GM21447 (cell line): Measurements from ENCODE around the gene SUSD1.
"Not testable (repeated sequence)": the region's sequence is repeated elsewhere in the genome, so short reads cannot be mapped to it uniquely, and the experiment has no call there.

Source experiments
- ATAC-seq: cut with Tn5 transposase; IDR thresholded peaks from one replicate; pipeline ENCODE4 v1.9.1; 2021; ENCODE audit not compliant: unreplicated experiment

The SUSD1 gene

DNA sequence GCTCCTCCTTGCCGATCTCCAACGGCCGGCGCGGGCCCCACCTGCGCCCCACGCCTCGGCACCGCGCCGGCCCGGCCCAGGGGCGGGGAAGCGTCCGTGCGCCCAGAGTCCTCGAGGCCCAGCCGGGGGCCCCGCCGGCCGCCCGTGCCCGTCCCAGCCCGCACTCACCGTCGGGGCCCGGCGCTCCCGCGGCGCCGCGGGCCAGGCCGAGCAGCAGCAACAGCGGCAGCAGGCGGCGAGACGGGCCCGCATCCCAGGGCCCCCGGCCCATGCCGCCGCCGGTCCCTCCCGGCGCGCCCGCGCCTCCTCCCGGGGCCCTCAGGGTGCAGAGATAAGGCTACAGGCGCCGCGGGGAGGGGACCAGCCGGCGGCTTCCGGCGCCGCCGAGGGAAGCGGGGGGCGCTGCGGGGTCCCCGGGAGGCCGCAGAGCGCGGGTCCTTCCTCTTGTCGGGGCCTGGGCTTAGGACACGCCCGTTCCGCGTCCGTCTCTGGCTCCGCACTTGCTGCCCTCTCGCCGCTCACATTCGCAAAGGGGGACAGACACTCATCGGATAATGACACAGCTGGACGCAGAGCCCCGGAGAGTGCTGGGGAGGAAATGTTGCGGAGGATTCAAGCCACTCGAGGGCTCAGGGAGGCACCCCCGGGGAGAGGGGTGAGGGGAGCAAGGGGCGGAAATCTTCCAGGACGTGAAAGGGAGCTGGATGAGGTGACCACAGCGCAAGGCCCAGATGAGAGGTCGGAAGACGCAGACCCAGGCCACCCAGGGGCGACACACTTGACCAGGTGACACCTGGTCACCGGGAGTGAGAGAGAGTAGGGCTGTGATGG is at the start of gene SUSD1:
Gene SUSD1 (minus strand): TSS at position 333 of the 831 bp plus-strand sequence. CDS start 62 bp downstream, at position 271.
- peak; percentile 40 for ATAC-seq

- ATAC-seq = peak; percentile 84
These were observed 49.5 kb upstream of the SUSD1 start for GRCh38 chr9:112224401-112225289.

DNA sequence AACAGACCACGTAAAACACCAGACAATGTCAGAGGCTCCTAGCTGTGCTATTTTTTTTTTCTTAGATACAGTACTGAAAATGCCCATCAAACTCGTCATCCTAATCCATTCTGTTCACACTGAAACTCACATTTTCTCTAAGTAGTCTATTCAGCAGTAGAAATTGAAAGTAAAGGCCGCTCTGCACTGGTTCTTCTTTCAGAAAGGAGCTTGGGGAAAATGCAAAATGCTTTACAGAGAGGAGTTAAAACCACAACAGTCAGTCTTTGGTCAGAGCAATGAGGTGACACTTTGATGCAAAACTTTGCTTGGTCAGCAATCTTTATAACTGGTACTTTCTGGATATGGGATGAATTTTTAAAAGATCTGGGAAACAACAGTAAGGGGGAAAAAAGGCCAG is 43.8 kb upstream of the SUSD1 start:
- peak; percentile 99 for ATAC-seq

- ATAC-seq = no peak
These were observed 37.8 kb upstream of the SUSD1 start for GRCh38 chr9:112212926-112213325.

GRCh38 chr9:112207451-112207850 is 32.4 kb upstream of the SUSD1 start:
- no peak for ATAC-seq

DNA sequence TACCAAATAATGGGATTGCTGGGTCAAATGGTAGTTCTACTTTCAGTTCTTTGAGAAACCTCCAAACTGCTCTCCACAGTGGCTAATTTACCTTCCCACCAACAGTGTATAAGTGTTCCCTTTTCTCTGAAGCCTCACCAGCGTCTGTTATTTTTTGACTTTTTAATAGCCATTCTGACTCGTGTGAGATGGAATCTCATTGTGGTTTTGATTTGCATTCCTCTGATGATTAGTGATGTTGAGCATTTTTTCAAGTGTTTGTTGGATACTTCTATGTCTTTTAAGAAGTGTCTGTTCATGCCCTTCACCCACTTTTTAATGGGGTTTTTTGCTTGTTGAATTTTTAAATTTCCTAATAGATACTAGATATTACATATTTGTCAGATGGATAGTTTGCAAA is 28.4 kb upstream of the SUSD1 start:
- no peak for ATAC-seq

GRCh38 chr9:112200711-112201110 is 25.6 kb upstream of the SUSD1 start:
- no peak for ATAC-seq

DNA sequence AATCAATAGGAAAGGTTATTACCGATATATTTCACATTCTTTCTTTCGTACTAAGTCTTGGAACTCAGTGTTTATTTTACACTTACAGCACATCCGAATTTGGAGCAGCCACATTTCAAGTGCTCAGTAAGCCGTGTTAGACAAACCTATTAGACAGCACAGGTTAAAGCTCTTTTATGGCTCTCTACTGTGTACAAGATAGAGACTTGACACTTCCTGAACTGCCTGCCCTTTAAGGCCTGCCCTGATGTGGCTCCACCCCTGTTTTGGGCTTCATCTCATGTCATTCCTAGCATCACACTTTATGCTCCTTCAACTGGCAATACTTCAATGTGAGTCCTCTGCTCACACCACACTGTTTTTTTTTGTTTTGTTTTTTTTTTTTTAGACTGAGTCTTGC is 23.5 kb upstream of the SUSD1 start:
- no peak for ATAC-seq

DNA sequence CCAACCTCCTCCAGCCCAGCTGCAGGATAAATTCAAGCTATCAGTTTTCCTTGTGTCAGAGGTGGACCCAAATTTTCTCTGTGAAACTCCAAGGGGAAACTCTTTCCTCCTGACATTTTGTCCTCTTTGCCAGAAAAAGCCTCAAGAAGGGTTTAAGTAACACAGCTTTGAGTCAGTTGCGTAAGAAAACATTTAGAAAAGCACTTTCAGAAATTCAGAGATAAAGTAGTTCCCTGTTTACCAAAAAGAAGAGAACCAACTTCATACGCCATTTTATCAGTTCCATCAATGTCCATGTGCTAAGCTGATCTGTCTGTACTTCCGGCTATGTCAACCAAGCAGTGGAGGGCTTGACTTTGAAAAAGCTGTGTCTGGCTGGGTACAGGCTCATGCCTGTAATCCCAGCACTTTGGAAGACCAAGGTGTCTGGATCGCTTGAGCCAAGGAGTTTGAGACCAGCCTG is 19.9 kb upstream of the SUSD1 start:
- no peak for ATAC-seq

DNA sequence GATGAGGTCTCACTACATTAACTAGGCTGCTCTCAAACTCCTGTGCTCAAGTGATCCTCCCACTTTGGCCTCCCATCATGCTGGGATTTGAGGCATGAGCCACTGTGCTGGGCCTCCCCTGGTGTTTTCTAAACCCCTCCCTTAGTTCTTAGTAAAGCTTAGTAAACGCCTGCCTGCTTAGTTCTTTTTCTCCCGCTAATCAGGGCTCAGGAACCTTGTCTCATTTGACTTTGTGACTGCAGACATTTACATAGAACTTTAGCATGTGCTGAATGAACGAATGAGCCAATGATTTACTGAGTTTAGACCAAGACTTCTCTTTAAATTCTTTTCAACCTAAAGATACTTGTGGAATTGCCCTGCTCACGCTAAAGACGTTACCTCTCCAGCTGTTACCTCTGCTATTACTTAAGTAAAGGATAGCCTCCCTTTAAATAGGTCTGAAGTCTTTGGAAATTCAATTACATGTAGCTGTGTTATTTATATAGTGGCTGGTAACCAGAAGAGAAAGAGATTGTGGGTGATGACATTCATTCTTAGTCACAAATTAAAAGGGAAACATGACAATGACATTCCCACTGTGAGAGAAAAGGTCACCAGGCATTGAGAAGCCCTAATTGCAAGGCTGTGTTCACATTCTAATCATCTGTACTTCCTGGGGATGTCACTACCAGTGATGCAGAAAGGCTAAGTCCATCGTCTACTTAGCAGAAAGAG is 18.6 kb upstream of the SUSD1 start:
- ATAC-seq = no peak

DNA sequence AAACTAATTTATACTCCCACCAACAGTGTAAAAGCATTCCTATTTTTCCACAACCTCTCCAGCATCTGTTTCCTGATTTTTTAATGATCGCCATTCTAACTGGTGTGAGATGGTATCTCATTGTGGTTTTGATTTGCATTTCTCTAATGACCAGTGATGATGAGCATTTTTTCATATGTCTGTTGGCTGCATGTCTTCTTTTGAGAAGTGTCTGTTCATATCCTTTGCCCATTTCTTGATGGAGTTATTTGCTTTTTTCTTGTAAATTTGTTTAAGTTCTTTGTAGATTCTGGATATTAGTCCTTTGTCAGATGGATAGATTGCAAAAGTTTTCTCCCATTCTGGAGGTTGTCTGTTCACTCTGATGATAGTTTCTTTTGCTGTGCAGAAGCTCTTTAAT is 15.2 kb upstream of the SUSD1 start:
- ATAC-seq = not testable (repeated sequence)

- ATAC-seq = no peak
These were observed 13.8 kb upstream of the SUSD1 start for GRCh38 chr9:112188884-112189283.

GRCh38 chr9:112187404-112187803 is 12.3 kb upstream of the SUSD1 start:
- no peak for ATAC-seq

- ATAC-seq = no peak
These were observed 11.6 kb upstream of the SUSD1 start for GRCh38 chr9:112186695-112187094.

GRCh38 chr9:112184946-112185345 is 9.8 kb upstream of the SUSD1 start:
- no peak for ATAC-seq

DNA sequence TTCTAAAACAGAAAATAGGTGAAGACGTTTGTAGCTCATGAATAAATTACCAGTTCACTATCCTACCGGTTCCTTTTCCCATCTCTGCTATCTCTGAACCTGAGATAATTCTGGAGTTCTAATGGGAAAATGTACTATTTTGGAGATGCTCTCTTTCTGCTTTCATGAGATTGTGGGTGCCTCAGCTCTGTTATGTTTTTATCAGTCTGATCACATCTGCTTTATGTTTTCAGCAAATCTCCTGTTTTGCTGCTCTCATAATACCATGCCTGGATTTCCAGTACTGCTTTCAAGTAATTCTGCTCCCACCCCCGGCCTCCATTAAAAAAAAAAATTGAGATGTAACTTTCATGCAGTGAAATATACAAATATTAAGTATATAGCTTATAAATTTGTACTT is 9.1 kb upstream of the SUSD1 start:
- ATAC-seq = no peak

GRCh38 chr9:112180387-112180881 is 5.3 kb upstream of the SUSD1 start:
- ATAC-seq = peak; percentile 28

GRCh38 chr9:112179816-112180215 is 4.7 kb upstream of the SUSD1 start:
- no peak for ATAC-seq

DNA sequence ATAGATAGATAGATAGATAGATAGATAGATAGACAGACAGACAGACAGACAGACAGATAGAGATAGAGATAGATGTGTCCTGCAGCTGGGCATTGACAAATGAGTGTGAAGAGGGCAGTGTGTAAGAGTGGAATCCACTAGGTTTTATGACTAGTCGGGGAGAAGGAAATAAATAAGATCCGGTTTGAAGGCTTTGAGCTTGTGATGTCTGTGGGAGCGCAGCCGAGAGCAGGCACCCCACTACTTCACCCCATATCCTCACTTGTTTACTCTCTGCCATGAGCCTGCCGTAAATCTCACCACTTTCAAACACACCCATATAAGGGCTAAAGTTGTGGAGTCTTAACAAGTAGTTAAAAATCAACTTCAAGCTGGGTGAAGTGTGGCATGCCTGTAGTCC is 1.4 kb upstream of the SUSD1 start:
- ATAC-seq = no peak

DNA sequence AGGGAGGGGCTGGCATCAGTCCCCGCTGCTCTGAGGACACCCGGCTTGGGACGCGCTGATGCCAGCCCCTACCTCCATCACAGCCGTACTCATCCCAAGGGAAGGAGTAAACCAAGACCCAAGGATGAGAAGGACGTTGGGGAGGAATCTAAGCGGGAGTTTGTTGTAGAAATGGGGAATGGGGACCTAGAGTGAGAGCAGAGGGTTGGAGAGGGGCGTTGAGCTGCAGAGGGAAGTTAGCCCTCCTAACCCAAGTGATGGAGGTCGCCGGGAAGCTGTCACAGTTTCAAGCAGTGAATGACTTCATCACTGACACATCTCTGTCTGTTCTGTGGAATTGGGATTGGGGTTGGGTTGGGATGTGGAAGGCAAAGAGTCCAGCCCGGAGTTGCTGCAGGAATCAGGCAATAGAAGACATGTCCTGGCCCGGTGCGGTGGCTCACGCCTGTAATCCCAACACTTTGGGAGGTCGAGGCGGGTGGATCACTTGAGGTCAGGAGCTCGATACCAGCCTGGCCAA is 759 bp upstream of the SUSD1 start:
- no peak for ATAC-seq
